CD4-positive, alpha-beta T cell treated with Interleukin-2 at 100 ng/mL for 4 hours (primary cell): ENCODE results near the gene FASN.

Source experiments
- DNase-seq: peaks from one replicate; pipeline ENCODE4 v3.0.0-alpha.2; 2020; ENCODE audit warnings: low spot score

The FASN gene

GRCh38 chr17:82087961-82088837 is 9.8 kb downstream of the FASN start:
- DNase-seq, result no peak

- DNase-seq, result no peak
Observed at GRCh38 chr17:82086941-82087906, 10.8 kb downstream of the FASN start.

- DNase-seq, result no peak
Observed at GRCh38 chr17:82085931-82086764, 11.9 kb downstream of the FASN start.

- no peak for DNase-seq
Observed at GRCh38 chr17:82085031-82085861, 12.8 kb downstream of the FASN start.

GRCh38 chr17:82084373-82085030 is 13.5 kb downstream of the FASN start:
- DNase-seq, result no peak

- no peak for DNase-seq
Observed at GRCh38 chr17:82083533-82084359, 14.3 kb downstream of the FASN start.

DNA sequence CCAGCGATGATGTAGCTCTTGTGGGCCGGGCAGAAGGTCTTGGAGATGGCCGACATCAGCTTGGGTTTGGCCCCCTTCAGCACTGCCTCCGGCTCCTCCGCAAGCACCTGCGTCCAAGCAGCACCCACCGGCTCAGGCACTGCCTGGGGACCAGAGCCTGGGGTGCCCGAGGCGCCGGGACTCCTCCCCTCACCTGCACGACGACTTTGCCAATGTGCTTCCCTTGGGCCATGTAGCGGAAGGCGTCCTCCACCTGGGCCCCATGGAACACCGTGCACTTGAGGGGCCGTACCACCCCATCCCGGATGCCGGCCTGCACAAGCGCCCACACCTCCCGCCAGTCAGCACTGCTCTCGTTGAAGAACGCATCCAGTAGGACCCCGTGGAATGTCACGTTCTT is 15.0 kb downstream of the FASN start:
- DNase-seq, result no peak

DNA sequence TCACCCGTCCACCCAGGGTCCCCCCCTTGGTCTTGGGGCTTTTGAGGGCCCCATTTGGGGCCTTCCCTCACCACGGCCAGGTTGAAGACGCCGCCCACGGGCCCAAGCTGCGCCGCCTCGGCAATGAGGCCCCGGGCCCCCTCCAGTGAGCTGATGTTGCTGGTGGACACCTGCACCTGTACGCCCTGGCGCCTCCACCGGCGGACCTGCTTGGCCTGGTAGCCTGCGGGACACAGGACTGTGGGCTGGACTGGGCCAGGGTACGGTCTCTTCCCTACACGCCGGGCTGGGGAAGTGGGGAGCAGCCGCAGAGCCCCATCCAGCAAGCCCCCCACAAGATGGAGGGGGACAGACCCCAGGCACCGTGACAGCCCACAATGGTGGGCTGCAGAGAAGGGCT is 15.6 kb downstream of the FASN start:
- DNase-seq, result no peak

GRCh38 chr17:82081966-82082365 is 16.1 kb downstream of the FASN start:
- no peak for DNase-seq

DNA sequence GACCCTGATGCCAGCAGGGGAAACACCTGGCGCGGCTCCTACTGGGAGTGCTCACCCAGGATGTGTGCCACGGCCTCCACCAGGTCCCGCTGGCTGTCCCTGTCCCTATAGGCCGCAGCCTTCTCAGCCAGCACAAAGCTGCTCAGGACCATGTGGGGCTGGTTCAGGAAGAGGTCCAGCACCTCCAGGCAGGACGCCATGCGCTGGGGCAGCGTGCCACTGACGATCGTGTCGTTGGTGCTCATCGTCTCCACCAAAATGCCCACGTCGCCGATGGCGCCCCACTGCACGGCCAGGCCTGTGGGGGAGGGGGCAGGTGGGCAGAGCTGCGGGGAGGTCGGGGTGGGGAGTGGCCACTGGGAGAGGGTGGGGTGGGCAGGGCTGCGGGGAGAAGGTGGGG is 16.5 kb downstream of the FASN start:
- DNase-seq, result no peak

DNA sequence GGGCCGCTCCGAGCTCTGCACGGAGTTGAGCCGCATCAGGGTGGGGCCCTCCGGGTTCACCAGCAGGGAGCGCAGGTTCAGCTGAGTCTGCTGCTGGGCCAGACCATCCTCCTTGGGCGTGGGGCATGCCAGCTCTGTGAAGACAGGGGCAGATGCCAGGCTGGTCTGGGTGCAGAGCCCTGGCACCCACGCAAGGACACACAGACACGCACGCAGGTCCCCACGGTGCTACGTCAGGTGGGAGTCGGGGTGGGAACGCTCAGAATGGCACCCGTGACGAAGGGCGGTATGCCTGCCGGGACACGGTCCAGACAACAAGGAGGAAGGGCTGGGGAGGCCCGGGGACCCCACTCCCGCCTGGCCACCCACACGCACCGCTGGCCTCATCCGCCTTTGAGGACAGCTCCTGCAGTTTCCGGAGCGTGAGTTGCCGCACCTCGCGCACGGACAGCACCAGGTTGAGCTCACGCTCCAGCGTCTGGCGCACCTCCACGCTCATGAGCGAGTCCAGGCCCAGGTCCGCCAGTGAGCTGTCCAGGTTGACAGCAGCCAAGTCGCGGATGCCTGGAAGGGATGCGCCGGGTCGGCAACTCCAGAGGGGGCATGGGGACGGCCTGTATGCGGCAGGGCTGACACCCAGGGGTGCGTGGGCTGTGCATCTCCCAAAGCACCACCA is 17.1 kb downstream of the FASN start:
- no peak for DNase-seq

GRCh38 chr17:82080048-82080788 is 17.8 kb downstream of the FASN start:
- DNase-seq, result no peak

DNA sequence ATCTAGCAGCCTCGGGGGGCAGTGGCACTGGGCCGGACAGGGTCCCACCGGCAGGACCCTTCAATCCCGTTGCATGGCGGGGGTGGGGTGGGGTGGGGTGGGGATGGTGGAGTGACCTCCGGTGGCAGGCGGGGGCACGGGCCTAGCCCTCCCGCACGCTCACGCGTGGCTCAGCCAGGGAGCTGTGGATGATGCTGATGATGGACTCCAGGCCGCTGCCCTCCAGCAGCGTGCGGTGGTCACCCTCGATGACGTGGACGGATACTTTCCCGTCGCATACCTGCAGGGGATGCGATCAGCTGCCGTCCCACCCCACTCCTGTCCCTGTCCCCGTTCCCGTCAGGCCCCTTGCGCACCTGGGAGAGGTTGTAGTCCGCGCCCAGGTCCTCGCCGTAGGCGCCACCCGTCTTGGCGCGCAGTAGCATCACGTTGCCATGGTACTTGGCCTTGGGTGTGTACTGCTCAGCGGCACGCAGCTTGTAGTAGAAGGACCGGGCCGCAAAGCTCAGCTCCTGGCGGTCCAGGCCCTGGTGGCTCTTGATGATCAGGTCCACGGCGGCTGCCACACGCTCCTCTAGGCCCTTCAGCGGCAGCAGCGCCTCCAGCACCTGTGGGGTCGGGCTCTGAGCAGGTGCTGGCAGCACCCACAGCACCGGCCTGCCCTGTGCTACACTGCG is 18.9 kb downstream of the FASN start:
- DNase-seq, result no peak

- DNase-seq, result no peak
Observed at GRCh38 chr17:82078433-82078832, 19.6 kb downstream of the FASN start.

DNA sequence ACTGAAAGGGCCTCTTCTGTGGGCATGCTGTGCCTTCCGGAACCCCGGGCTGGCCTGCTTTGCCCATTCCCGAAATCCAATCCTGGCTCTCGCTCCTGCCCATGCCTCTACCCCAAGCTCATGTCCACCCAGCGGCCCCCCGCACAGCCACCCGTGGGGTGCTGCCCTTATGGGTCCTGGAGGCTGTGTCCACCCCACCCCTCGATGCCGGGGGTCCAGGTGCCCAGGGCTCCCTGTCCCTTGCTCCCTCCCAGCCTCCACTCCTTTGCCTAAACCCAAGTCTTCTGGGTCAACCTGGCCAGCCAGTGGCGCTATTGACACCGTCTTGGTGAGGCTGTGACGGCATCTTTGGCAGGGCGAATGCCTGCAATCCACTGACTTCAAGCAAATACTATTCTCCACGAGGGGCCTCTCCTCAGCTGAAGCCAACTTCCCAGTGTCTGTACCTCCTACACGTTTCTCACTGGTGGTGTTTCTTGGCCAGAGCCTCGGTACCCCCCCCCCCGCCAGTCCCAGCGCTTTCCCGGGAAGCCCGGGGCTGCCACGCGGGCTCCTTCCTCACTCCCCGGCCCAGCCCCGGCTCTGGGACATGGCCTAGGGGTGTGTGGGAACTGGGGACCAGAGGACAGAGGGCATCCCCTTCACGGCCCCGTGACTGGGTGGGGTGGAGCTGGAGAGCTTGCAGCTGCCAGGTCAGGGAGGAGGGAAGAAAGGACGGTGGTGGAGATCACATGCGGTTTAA is 20.2 kb downstream of the FASN start:
- no peak for DNase-seq

DNA sequence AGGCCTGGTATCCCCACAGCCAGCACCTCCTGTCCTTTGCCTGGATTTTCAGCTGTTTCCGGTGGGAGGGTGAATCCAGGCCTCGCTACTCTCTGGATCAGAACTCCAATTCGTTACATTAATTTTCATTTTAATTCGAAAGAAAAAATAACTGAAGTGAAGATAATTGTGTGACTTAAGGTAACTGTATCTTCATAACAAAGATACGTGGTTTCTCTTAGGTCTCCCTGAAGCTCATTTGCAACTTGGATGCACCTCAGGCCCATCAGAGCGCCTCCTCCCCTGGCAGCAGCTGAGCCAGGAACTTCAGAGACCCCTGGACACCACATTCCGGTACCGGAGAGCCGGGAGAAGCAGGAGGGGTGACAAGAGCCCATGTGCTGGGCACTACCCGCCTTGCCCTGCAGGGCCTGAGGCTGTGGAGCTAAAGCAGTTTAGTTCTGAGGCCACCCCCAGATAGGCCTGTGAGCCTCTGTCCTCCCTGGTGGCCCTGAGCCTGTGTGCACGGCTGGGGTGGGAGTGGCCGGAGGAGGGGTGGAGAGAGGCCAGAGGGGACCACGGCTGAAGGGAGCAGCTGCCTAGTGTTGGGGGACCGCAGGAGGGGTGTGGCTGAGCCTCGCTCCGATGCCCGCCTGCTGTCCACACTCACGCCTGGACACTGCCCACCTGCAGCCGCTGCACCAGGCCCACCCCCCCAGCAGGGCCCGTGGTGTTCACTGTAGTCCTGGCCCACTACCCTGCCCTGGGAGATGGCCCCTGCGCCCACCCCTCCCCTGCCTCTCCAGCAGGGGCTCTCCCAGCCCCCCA is 21.0 kb downstream of the FASN start:
- no peak for DNase-seq
